ENCODE data around the gene RORC. TPM values are rescaled to one million over a fixed set of nuclear protein-coding genes. Genes with fewer than 3 reads are reported as not detected.
A peak's percentile ranks its signal among the peaks of the same experiment; 100 is the strongest.
"Not testable (repeated sequence)": the region's sequence is repeated elsewhere in the genome, so short reads cannot be mapped to it uniquely, and the experiment has no call there.

Gene RORC
- total RNA-seq: 0.54 TPM

DNA sequence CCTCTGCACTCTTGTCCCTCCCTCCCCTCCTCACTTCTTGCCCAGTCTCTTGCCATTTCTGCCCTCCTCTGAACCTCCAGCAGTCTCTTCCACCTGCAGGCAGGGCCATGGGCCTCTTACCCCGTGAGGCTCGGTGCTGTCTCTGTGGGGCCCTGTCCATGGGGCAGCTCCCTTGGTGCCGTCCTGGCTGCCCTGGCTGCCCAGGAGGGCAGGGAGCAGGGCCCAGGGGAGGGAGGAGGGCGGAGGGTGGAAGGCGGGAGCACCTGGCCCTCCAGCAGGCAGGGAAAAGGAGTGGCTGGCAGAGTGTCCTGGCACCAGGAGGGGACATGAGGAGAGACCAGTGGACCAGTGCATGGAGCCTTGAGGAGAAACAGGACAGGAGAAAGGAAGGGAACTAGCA, at the start of gene RORC:
TSS of gene RORC (minus strand) at position 198 of the 400 bp plus-strand sequence. CDS start at position 160, 38 bp downstream.
- no peak for DNase-seq (ENCODE audit: low read depth in 2 of 3, low spot score in 2 of 3)

GRCh38 chr1:151875419-151876097, 44.0 kb upstream of the RORC start:
- DNase-seq (ENCODE audit: low read depth in 2 of 3, low spot score in 2 of 3): no peak

GRCh38 chr1:151872776-151873175, 41.2 kb upstream of the RORC start:
- peak in 2 of 3 donors; percentile 22 to 33 for DNase-seq (ENCODE audit: low read depth in 2 of 3, low spot score in 2 of 3)

DNA sequence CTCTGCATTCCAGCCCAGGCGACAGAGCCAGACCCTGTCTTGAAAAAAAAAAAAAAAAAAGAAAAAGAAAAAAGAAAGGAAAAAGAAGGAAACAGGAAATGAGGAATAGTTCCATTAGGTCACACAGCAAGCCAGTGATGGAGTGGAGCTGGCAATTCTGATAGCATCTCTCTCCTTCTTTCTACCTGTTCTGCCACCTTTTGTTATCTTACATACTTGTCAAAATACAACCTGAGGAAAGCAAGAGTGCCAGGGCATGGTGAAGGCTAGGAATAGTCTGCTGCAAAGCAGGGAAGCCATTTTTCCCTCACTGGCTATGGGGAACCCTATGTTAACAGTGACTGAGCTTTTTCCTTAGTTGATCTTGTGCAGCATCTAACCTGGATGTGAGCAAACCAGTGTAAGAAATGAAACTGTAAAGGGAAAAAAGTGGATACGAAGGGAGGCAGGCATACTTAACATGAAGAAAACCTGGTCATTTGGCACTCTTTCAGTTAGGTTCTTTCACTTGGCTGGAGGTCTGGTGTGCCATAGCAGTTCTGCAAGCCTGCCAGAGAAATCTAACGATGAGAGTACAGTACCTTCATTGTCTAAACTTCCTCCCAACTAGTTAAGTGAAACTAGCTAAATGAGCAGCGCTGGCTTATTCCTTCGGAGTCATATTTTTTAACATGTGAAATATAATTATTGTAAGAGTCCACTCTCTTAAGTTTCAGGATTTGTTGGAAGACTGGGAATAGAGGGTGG, 39.9 kb upstream of the RORC start:
- DNase-seq (ENCODE audit: low read depth in 2 of 3, low spot score in 2 of 3): no peak

- no peak for DNase-seq (ENCODE audit: low read depth in 2 of 3, low spot score in 2 of 3)
These were observed 36.9 kb upstream of the RORC start for GRCh38 chr1:151868486-151868885.

DNA sequence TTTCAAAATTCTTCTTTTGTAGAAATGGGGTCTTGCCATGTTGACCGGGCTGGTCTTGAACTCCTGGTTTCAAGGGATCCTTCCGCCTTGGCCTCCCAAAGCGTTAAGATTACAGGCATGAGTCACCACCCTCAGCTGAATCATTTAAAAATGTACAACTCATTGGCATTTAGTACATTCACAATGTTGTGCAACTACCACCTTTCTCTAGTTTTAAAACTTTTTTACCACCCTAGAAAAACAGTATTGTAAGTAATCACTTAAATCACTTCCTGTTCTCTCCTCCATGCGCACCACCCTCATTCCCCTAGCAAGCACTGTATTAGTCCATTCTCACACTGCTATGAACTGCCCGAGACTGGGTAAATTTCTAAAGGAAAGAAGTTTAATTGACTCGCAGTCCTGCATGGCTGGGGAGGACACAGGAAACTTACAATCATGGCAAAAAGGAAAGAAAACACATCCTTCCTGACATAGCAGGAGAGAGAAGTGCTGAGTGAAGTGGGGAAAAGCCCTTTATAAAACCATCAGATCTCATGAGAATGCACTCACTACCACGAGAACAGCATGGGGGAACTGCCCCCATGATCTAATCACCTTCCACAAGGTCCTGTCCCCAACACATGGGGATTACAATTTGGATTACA, 36.3 kb upstream of the RORC start:
- no peak for DNase-seq (ENCODE audit: low read depth in 2 of 3, low spot score in 2 of 3)

- no peak for DNase-seq (ENCODE audit: low read depth in 2 of 3, low spot score in 2 of 3)
These were observed 35.7 kb upstream of the RORC start for GRCh38 chr1:151867321-151867720.

DNA sequence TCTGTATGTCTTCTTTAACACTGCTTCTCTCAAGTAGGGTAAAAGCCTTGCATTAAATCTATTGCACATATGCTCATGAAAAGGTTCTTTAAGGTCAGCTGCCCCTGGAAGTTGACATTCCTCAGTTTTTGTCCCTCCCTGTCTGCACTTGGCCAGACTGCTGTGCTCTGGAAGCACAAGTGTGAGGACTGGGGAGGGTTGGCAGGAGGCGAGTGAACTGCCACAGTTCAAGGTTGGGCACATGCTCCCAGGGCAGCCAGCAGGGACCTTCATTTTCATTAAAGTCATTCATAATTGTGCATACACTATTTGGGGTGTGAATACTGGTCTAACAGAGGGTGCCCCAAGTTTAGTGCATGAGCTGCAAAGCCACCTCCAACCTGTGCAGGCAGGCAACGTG, 32.8 kb upstream of the RORC start:
- no peak for DNase-seq (ENCODE audit: low read depth in 2 of 3, low spot score in 2 of 3)

GRCh38 chr1:151862604-151863003, 31.0 kb upstream of the RORC start:
- no peak for DNase-seq (ENCODE audit: low read depth in 2 of 3, low spot score in 2 of 3)

DNA sequence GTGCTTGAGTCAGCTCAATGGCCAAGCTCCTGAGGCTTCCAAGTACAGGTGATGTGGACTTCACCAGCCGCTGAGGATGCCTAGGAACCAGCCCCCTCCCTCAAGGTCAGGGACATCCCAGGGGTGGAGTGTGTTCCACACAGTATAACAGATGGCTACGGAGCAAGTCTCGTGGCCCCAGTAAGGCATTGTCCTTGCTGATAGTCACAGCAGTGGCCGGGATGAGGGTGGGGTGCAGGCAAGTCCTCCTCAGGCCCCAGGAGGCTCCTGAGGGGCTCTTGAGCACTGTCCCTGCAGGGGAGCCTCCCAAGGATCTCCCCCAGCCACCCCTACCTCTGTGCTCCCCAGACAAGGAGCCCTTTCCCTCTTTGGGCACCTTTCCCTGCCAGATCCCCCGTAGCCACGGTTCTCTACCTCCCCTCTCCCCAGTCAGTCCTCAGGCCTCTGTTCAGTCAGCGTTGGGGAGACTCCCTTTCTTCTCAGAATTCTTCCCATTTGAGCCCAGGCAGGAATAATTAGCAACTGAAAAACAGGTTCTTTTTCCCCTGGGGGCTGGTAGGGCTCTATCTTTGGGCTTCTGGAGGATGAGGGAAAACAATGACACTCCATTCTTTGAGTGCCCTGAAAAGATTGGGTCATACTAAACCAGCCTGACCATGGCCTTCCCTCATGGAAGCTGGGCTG, 29.0 kb upstream of the RORC start:
- DNase-seq (ENCODE audit: low read depth in 2 of 3, low spot score in 2 of 3): no peak

- no peak for DNase-seq (ENCODE audit: low read depth in 2 of 3, low spot score in 2 of 3)
These were observed 28.3 kb upstream of the RORC start for GRCh38 chr1:151859891-151860293.

DNA sequence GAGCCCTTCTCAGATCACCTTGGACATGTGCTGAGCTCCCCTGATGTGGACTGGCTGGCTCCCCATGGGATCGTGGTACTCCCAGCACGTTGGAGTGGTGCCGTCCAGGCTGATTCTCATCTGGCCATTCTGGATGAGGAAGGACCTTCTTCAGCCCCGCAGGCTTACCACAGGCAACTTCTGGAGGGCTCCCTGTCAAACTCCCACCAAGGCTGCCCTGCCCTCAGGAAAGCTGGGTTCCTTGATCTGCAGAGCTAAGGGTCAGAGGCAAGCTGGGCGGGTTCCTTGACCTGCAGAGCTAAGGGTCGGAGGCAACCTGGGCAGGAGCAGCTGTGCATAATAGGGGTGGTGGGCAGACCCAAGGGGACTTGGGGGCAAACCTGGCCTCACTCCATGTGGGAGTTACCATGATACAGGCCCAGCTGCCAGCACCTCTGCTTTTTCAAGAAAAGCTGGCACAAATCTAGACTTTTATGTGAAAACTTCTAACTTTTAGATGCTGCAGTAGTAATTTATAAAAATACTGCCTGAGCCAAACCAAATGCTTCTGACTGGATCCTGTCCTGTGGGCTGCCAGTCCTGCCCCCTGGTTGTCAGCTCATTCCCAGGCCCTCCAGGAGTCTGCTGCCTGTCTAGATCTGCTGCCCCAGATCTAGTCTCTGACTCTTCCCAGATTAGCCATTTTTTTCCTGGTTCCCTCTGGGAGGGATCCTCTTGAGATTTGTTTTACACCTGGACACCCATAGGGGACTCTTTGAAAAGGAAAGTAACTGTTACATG, 27.5 kb upstream of the RORC start:
- DNase-seq (ENCODE audit: low read depth in 2 of 3, low spot score in 2 of 3): no peak

- no peak for DNase-seq (ENCODE audit: low read depth in 2 of 3, low spot score in 2 of 3)
These were observed 26.6 kb upstream of the RORC start for GRCh38 chr1:151858030-151858746.

DNA sequence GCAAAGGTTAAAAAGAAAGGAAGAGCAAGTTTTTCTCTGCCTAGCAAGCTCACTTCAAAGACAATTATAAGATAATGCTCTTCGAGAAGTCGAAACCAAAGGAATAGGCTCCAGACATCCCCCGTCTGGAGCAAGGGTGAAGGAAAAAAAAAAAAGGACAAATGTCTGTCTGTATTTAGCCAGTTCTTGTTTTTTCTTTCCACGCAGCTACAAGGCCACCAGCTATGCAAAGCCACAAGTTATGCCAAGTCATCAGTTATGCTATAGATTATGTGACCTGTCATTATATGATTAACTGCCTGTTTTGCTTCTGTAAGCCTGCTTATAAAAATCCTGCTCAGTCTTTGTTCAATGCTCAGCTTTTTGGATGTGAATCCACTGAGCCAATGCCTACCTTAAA, 24.3 kb upstream of the RORC start:
- peak in 1 of 3 donors; percentile 15 for DNase-seq (ENCODE audit: low read depth in 2 of 3, low spot score in 2 of 3)

GRCh38 chr1:151855516-151855915, 23.9 kb upstream of the RORC start:
- DNase-seq (ENCODE audit: low read depth in 2 of 3, low spot score in 2 of 3): not testable (repeated sequence)

- no peak for DNase-seq (ENCODE audit: low read depth in 2 of 3, low spot score in 2 of 3)
These were observed 23.1 kb upstream of the RORC start for GRCh38 chr1:151854658-151855057.

GRCh38 chr1:151853411-151853943, 21.9 kb upstream of the RORC start, which contains the start of gene THEM5:
Gene THEM5 (minus strand): TSS chr1:151853712. CDS start chr1:151853565, 147 bp downstream.
- DNase-seq (ENCODE audit: low read depth in 2 of 3, low spot score in 2 of 3): no peak

DNA sequence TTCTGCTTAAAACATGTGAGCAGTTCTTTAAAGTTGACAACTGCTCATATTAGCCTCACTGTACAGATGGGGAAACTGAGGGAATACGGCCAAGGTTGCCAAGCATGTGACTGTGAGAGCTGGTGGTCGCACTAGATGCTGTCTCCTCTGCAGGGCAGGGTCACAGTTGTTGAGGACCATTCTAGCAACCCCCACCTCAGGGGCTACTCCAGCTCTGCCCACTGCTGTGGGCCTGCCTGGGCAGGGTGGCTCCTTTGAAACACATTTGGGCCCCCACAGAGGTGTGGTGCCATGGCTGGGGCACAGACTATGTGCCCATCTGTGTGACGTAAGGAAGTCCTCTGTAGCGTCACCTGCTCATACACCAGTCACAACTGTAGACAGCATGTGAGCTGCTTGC, 21.1 kb upstream of the RORC start:
- no peak for DNase-seq (ENCODE audit: low read depth in 2 of 3, low spot score in 2 of 3)

GRCh38 chr1:151851886-151852285, 20.3 kb upstream of the RORC start:
- no peak for DNase-seq (ENCODE audit: low read depth in 2 of 3, low spot score in 2 of 3)
